H54 (cell line): Measurements from ENCODE around the gene SND1.

Experiments
- DNase-seq: peaks from one replicate; pipeline ENCODE4 v3.0.0; 2011; ENCODE audit warnings: low spot score, mixed read lengths; ENCODE audit not compliant: insufficient read length
- FAIRE-seq: peaks from 3 replicates; lab custom pipeline; 2011; peaks lifted over from hg19 to GRCh38; lab: Jason Lieb, UNC
- POLR2A ChIP-seq: IDR thresholded peaks from 2 replicates; pipeline ENCODE4 v1.6.1; 2011; ENCODE audit warnings: low read depth, mild to moderate bottlenecking, low read length

The SND1 gene

DNA sequence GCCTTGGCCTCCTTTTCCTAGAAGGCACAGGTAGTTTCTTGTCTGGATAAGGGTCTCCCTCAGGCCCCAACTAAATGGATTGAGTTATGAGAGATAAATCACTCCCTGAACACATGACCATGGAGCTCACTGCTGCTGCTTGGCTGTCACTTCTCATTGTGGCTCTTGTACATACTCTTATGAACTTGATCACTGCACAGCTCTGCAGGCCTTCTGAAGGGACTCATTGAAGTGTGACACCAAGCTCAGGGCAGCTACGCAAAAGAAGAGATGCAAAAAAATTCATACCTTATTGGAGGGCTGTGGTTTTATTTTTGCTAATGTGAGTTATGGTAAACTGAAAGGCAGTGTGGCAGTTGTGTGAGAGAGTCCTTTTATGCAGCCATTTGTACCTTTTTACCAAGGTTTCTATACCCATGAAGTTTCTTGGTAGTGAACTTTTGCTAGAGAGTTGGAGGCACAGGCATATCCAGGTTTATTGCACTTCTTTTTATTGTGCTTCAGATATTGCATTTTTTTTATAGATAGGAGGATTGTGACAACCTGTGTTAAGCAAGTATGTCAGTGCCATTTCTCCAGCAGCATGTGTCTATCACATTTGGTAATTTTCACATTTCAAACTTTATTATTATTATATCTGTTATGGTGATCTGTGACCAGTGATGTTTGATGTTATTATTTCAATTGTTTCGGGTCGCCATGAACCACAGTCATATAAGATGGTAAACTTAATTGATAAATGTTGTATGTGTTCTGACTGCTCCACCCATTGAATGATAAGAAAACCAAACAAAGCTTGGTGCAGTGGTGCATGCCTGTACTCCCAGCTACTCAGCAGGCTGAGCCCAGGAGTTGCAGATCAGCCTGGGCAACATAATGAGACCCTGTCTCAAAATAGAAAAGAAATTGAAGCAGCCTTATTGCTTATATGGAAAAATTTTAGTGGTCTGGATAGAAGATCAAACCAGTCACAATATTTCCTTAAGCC, 278.6 kb downstream of the SND1 start:
- TF ChIP-seq POLR2A, result no peak
- DNase-seq (no peak), FAIRE-seq (no peak)

DNA sequence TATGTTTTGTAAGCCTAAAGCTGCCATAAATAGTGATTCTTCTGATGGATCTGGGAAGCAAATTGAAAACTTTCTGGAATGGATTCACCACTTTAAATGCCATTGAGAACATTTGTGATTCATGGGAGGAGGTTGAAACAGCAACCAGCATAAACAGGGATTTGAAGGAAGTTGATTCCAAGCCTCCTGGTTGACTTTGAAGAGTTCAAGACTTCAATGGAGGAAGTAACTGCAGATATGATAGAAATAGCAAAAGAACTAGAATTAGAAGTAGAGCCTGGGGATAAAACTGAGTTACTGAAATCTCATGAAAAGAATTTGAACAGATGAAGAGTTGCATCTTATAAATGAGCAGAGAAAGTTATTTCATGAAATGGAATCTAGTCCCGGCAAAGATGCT, 280.1 kb downstream of the SND1 start:
- DNase-seq, result no peak
- FAIRE-seq, result no peak
- no peak for TF ChIP-seq POLR2A

DNA sequence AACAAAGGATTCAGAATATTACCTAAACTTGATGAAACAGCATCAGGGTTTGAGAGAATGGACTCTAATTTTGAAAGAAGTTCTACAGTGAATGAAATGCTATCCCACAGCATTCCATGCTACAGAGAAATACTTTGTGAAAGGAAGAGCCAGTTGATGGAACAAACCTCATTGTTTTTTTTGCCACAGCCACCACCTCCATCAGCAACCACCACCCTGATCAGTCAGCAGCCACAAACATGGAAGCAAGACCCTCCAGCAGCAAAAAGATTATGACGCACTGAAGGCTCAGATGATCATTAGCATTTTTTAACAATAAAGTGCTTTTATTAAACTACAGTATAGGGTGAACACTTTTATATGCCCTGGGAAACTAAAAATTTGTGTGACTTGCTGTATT, 280.5 kb downstream of the SND1 start:
- no peak for FAIRE-seq
- TF ChIP-seq POLR2A, result no peak
- DNase-seq, result no peak

DNA sequence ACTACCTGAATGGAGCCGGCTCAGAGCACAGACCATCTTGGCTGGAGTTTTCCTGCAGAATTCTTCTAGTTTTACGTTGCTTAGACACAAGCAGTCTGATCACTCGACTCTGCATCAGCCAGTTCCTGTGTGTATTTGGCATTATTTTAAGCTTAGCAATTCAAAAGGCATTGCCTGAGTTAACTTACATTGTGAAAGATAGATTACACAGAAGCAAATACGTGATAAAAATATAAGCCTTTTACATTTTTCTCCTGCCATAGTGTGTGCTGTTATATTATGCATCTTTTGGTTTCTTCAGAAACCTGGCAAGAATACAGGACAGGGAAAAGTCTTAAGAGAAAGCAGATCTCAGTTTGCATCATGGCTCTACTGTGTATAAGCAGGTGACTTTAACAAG, 281.2 kb downstream of the SND1 start:
- TF ChIP-seq POLR2A, result no peak
- DNase-seq, result no peak
- no peak for FAIRE-seq

DNA sequence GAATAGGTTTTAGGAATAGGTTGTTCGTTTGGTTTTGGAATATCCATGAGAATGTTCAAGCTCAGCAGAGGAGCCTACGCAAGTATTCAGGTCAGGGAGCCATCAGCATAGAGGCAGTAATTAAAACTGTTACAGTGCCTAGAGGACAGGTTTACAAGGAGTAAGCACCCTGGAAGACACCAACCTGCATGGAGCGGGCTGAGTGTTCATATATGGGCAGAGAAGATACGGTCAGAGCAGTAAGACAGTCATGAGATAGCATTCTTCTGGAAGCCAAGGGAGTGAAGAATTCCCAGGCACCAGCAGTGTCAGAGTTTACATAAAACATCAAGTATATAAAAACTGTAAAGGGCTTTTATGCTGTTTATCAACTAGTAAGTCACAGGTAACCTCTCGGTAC, 282.7 kb downstream of the SND1 start:
- no peak for TF ChIP-seq POLR2A
- no peak for FAIRE-seq
- no peak for DNase-seq

DNA sequence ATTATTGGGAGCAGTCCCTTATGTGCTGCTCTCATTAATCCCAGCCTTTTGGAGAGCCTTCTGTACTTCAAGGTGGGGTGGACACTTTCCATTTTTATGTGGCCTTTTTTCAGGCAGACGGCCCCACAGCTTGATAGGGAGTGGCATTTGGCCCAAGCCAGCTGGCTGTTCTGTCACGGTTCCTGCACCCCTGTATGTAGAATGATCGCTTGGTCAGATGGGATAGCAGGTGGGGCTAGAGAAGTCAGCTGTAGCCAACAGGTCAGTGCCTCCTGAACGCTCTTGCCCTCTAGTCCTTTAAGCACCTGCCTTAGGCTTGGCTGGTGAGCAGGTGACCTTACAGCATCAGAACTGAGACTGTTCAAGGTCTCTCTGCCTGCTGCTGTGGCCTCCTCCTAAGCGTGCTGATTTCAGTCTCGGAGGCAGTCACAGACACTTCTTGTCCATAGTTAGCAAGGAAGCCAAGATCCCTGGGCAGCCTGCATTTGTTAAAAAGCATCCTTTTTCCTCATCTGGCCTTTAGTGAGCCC, 283.9 kb downstream of the SND1 start:
- no peak for FAIRE-seq
- DNase-seq, result no peak
- no peak for TF ChIP-seq POLR2A

DNA sequence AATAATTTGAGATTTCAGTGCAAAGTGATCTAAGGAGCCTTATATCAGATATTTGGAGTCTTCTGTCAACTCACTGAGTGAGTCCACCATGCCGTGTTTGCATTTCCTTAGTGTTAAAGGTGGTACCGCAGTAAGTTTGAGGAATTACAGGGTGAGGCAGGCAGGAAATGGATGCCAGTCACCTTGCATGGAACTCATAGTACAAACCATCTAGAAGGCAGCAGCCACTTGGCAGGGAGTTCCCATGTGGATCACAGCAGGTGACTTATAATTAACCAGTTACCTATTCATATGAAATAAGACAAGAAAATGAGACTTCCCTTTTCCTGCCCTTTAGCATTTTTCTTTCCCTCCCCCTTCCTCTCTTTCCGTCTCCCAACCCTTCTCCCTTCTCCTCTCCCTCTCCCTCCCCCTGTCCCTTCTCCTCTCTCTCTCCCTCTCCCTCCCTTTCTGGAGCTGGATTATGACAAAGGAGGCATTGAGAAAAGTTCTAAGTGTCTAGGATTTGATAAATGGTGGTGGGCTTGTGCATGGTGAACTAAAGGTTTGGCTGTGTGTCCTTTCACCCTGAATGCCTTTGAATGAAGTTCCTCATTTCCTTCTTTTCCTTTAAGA, 285.2 kb downstream of the SND1 start:
- TF ChIP-seq POLR2A, result no peak
- no peak for DNase-seq
- no peak for FAIRE-seq

DNA sequence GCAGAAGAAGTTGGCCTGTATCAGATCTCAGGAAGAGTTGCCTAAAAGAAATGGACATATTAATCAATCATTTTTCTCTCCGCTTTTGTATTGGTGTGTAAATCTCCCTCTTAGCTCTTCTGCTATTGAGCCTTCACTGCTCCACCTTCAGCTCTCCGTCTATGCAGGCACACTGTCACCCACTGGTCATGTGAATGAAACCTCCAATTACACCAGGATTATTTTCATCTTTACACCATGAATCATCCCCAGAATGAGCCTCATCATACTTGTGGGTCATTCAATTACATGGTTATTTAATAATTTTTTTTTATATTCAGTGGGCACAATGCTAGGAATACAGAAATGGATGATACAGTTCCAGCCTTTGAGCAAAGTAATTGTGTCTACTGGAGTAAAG, 286.6 kb downstream of the SND1 start:
- DNase-seq, result peak; percentile 22
- no peak for TF ChIP-seq POLR2A

DNA sequence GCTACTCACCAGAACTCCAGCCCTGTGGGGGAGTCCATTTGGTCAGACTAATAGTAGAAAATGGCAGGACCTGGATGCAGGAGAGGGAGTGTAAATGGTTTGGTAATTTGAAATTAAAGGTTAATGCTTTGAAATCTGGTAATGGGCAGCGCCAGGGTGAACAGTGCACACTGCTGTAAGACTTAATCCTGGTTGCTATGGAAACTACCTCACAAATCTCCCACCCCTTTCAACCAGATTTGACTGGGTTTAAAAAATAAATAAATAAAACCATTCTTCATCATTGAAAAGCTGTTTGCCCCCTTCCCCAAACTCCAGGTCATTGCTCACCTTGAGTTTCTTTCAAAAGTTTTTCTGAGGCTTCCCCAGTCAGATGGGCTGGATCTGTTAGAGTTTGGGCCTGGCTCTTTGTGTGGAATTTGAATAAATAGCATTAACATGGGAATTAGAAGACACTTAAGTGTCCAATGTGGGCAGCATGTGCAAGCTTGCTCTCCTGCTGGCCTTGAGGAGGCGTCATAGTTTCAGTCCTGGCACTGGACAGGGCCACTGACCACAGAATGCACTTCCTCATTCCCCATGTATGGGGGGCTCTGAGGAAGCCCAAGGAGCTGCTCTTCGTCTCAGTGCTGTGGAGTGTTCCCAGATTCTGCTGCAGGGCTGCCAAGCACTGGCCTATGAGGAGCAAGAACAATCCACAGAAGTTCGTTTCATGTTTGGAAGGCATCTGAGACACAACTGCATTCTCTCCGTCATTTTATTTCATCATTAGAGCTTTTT, 288.6 kb downstream of the SND1 start:
- FAIRE-seq (no peak), DNase-seq (no peak)
- no peak for TF ChIP-seq POLR2A

More for the DNA sequence above, 286.6 kb downstream of the SND1 start:
- no peak for FAIRE-seq

DNA sequence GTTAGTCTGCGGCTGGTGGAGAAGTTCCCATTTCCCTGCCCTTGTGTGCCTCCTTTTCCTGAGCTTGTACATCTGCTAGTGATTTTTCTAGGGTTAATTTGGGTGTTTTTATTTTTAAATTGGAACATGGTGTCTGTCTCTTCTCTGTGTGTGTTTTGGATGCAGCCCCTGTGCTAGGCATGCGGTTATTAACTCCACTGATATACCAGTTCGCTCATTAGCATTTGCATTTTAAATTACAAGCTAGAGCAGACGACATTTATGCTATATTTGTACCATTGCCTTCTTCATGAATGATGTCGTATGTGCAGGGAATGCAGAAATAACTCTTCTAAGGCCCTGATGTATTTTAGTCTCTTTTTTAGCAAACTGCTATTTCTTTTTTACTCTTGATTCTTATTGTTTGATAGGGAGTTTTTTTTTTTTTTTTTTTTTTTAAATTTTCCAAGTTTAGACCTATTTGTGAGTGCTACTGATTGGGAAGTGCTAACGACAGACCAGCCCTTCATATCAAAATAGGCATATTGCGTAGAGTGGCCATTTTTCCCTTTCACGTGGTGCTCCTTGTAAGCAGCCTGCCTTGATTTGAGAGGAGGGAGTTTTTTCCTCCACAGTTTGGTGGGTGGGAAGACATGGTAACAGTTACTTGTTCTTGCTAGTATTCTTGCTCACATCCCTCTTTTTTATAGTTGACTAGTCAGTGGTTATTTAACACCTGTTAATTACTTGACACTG, 289.6 kb downstream of the SND1 start:
- TF ChIP-seq POLR2A, result no peak
- FAIRE-seq (no peak), DNase-seq (no peak)

DNA sequence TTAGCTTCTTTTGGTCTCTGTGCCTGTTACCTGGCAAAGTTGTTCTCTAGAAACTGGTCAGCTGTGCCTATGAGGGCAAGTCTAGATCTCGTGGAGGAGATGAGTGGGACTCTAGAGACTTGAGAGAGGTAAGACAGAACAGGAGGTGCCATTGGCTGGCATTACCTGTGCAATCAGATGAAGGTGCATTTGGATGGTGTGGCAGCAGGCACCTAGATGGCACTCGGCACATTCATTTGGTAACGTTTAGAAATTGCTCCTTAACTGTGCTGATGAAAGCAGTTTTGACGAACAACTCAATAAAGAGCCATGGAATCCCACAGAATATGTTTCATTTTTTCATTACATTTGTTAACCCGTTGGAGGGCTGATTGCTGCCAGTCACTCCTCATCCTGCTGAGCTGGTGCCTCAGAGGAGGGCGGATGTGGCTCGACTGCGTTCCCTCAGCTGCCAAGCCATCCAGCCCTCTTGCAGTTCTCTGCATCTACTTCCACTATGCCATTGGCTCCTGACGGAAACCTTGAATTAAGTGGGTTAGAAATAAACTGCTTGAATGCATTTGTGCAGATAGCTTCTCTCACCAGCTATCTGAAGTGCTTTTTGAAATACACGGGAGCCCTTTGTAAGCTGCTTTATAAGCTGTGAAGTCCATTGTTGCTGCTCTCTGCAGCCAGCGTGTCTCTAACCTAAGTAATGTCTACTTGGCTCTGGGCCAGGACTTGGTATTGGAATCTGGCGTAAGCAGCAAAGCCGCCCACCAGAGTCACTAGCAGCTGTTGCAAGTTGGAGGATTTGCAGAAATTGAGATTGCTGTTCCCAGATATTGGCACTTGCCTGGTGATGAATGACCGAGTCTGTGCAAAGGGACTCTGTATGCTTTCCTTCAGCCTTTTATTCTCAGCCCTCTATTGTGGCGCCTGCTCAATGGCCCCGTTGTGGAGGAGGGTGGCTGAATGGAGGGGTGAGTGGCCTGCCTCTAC, 291.8 kb downstream of the SND1 start:
- TF ChIP-seq POLR2A, result no peak
- DNase-seq (no peak), FAIRE-seq (no peak)

DNA sequence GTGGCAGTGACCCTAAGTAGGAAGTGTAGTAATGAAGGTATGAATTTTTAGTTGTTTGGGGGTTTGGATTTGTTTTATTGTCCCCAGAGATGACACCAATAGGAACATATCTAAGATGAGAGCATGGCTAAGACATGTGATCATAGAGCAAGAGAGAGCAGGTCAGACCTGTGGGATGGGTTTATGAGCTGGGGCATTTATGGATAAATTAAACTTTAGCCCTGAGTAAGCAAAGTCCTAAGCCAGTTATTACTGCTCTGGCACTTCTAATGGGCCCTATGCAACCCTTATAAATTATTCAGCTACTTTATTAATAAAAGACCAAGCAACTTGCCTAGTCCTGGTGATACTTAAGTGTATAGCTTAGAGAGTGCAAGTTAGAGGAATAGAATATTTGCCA, 294.1 kb downstream of the SND1 start:
- no peak for TF ChIP-seq POLR2A
- DNase-seq (no peak), FAIRE-seq (no peak)
